Femur (tissue), 1 donor: ENCODE results near the gene FHDC1.

ENCODE experiments used
- DNase-seq: peaks from one replicate; pipeline ENCODE4 v3.0.0-alpha.2; 2017

FHDC1 gene

DNA sequence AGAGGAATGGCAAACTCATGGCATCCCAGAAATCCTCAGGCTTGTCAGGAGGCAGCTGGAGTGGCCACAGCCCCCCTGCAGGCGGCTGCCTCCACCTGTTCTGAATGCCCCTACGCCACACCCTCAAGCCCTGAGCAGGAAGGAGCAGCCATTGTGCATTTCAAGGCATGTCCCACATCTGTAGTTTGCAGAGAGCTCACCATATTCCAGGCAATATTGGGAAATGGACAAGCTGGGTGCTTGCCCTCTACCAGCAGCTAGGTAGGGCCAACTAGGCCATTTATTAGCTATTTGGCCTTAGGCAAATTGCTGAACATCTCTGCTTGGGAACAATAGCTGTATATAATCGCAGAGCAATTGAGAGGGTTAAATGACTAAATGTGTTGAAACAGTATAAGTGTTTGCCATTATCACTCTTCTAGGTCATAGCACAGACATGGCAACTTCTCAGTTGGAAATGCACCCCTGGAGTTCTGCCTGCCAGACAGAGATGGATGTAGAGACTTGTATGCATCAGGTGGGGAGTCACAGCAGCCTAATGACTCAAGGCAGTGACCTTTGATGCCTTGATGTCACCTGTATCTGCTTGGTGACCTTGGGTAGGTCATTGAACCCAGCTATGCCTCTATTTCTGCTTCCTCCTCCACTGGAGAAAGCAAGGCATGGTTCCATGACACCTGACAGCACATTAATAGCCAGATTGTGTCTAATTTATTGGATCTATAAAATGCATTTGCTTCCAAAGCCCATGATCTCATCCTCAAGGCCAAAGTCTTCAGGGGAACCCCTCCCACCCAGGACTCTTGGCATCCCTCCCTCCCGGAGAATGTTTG lies 52.8 kb downstream of the FHDC1 start:
- no peak for DNase-seq

- DNase-seq, result no peak
Observed at GRCh38 chr4:152989554-152989970, 53.4 kb downstream of the FHDC1 start.

GRCh38 chr4:152990471-152991131 lies 54.5 kb downstream of the FHDC1 start:
- DNase-seq, result no peak

DNA sequence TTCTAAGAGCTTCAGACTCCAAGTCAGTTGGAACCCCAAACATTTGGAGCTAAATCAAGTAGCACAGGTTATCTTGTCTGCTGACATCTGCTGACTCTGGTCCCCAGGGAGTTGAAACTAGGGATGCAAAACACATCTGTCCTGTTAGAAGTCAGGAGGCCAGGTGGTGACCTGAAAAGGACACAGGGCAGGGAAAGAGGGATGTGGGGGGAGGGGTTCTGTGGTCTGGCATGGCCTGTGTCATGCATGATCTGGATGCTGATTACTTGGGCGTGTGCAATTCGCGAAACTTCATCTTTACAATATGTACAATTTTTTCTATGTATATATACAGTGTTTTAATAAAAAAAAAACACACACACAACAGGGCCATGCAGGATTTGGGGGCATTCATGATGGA lies 55.3 kb downstream of the FHDC1 start:
- no peak for DNase-seq

- no peak for DNase-seq
Observed at GRCh38 chr4:152992027-152992426, 55.9 kb downstream of the FHDC1 start.

DNA sequence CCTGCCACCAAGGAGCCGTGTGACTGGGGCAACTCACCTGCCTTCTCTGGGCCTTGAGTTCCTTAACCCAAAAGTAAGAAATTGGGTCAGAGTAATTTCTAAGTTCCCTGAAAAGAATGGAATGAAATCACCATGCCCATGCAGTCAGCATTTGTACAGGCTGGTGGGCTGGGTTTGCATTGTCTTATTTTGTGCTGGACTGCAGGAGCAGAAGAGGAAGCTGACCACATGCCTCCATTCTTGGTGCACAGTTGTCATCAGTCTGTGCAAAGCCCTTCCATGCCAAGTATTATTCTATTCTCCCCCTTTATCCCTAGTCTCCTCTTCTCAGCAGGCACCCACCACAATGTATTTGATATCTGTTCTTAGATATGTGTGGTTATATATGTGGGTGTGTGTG lies 56.3 kb downstream of the FHDC1 start:
- no peak for DNase-seq

GRCh38 chr4:152994038-152994437 lies 57.9 kb downstream of the FHDC1 start:
- no peak for DNase-seq

- DNase-seq, result no peak
Observed at GRCh38 chr4:152996111-152996571, 60.0 kb downstream of the FHDC1 start.

DNA sequence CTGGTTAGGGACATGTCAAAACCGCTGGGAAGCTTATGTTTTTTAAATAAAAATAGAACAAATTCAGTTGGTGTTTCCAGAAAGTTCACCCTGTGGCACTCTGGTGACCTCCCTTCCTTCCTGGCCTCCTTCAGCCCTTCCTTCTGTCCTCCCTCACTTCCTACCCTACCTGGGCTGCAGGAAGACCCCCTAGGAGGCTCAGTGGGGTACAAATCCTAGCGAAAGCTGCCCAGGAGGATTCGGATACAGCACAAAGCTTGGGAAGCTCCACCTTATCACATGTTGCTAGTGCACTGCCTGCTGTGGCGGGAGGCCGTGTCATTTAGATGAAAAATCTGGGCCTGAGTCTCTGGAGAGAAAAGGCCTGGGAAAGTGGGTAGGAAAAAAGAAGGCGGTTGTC lies 60.5 kb downstream of the FHDC1 start:
- no peak for DNase-seq

GRCh38 chr4:152997288-152997687 lies 61.2 kb downstream of the FHDC1 start:
- DNase-seq, result no peak

- DNase-seq, result no peak
Observed at GRCh38 chr4:152997771-152998487, 61.8 kb downstream of the FHDC1 start.

GRCh38 chr4:152998861-152999260 lies 62.7 kb downstream of the FHDC1 start:
- no peak for DNase-seq

- DNase-seq, result no peak
Observed at GRCh38 chr4:152999346-153000075, 63.4 kb downstream of the FHDC1 start.

- no peak for DNase-seq
Observed at GRCh38 chr4:153000076-153000420, 63.9 kb downstream of the FHDC1 start.

GRCh38 chr4:153001626-153002025 lies 65.5 kb downstream of the FHDC1 start:
- DNase-seq, result no peak

DNA sequence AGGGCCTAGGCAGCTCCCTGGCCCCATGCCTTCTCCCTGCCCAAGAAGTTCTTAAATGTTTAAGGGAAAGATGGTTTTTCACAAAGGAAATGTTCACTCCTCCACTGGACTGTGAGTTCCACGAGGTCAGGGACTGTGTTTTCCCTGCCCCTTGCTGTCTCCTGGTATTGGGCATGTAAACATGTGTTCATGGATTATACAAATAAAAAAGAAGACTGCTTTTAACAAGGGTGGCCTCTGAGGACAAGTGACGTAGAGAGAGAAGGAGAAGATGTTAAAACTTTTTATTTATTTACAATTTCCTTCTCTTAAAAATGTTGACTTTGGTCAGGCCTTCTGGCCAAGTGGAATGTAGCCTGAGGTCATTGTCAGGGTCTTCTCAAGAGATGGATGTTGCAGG lies 66.0 kb downstream of the FHDC1 start:
- DNase-seq, result no peak

DNA sequence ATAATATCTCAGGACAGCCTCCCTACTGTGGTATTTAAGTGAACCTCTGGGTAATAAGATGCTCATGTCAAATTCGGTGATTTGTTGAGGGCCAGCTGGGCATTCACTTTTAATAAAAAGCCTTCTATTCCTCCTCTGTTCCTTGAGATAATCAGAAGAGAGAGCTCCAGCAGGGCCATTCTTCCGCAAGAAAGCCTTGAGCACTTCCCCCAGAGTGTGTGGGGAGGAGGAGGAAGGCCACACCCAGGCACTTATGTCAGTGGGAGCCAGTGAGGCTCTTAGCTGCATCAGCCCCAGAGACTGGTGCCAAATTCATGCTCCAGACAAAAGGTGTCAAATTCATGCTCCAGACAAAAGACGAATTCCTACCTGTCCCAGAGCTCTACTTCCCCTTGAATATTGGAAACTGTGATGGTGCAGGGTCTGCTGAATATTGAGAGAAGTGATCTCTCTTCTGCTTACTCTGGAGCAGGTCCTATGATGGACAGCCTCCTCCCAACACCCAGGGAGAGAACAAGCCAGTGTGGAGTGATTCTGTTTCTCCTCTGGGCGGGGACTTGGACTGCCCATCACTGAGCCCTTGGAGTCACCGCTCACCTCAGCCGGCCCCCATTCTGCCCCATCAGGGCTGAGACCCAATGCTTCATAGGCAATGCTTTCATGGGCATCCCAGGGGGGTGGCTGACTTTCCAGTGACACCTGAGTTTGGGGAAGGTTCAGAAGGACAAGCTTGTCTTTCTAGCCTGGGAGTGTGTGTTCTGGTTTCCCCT lies 68.1 kb downstream of the FHDC1 start:
- no peak for DNase-seq

- DNase-seq, result no peak
Observed at GRCh38 chr4:153005899-153006381, 69.8 kb downstream of the FHDC1 start.

DNA sequence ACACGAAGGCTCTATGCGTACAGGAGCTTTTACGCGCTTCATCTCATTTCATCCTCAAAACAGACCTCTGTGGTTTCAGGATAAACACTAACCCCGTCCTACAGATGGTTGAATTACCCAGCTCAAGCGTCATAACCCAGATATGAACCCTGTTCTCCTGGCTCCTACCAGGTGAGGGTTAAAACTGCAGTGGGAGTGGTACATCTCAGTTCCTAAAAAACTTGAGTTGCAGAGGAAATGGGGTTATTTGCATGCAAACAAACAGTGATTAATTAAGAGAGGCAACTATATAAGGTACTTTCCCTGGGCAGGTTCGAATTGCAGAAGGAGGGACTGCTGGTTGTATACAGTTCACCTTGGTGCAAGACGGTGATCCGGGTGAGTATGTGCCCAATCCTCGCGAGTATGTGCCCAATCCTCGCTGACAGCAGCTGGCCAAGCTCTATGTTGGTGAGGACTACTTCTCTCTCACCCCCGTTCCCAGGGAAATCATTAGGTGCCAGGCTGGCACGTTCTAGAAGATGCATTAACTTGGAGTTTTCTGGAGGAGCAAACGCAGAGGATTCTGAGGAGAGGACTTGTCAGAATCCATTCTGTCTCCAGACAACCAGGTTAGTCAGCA lies 72.6 kb downstream of the FHDC1 start:
- no peak for DNase-seq

GRCh38 chr4:153010146-153010545 lies 74.0 kb downstream of the FHDC1 start:
- no peak for DNase-seq

DNA sequence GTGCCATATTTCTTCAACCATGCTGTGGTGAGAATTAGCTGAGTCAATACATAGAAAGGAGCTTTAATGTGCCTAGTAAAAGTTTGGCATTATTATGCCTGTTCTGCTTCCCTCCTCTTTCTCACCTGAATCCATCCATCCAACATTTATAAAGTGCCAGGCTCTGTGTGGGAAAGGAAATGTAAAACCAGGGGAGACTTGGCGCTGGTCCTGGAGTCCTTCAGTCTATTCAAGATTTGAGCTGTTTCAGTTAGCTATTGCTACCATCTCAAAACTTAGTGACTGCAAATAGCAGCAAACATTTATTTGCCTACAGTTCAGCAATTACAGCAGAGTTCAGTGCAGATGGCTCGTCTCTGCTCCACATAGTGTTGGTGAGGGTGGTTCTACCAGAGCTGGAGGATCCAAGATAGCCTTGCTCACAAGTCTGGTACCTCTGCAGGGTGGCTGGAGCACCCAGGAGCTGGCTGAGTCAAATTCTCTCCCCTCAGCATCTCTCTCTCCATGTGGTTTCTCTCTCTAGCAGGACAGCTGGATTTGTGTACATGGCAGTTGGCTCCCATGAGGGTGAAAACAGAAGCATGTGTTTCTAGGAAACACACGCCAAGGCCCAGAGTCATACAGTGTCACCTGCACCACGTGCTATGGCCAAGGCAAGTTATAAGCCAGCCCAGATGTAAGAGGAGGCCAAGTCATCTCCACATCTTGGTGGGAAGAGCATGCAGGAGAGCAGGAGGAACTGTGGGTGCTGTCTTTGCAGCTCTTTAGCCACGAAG lies 77.3 kb downstream of the FHDC1 start:
- DNase-seq, result peak; percentile 39
